Measurements from ENCODE around the gene OSBPL5. TPM values are rescaled to one million over a fixed set of nuclear protein-coding genes. Genes with fewer than 3 reads are reported as not detected.
"Not testable (repeated sequence)": the region's sequence is repeated elsewhere in the genome, so short reads cannot be mapped to it uniquely, and the experiment has no call there.

The OSBPL5 gene
- total RNA-seq, 2 donors from 2014 or later, result 34.0 to 69.5 TPM

DNA sequence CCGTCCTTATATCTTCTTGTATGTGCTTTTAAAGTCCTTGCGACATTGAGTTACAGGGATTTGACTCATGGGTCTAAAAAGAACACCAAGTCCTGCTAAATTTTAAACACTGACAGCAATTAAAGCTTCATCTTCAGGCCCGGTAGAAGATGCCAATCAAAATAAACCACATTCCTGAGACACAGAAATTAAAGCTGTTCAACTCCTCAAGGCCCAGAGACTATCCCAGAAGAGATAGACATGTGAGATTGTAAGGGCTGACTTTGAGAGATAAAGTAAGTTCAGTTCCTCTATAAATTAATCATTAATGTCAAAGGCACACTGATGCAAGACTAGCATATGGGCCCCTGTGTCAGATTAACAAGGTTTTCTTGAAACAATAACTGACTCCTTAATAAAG lies 49.8 kb downstream of the OSBPL5 start:
- Histone ChIP-seq H3K9me3 (no peaks in the 10 kb centered on the region), H3K4me3 (no peak overlapping the region), H3K4me1 (no peaks in the 10 kb centered on the region), H3K9ac (ENCODE audit: low read depth in 2 of 2, low read length in 2 of 2) (no peak overlapping the region), H3K27ac (no peak overlapping the region), H3K27me3 (no peaks in the 10 kb centered on the region), H3K36me3 (peaks cover 4% of the 10 kb centered on the region)
- TF ChIP-seq, protein P1, sequence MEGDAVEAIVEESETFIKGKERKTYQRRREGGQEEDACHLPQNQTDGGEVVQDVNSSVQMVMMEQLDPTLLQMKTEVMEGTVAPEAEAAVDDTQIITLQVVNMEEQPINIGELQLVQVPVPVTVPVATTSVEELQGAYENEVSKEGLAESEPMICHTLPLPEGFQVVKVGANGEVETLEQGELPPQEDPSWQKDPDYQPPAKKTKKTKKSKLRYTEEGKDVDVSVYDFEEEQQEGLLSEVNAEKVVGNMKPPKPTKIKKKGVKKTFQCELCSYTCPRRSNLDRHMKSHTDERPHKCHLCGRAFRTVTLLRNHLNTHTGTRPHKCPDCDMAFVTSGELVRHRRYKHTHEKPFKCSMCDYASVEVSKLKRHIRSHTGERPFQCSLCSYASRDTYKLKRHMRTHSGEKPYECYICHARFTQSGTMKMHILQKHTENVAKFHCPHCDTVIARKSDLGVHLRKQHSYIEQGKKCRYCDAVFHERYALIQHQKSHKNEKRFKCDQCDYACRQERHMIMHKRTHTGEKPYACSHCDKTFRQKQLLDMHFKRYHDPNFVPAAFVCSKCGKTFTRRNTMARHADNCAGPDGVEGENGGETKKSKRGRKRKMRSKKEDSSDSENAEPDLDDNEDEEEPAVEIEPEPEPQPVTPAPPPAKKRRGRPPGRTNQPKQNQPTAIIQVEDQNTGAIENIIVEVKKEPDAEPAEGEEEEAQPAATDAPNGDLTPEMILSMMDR (IDR thresholded peaks at IDR 0.05), result no peak
- intact Hi-C loops (cut with DNase I), result no loop called here
- DNase-seq, result no peak

DNA sequence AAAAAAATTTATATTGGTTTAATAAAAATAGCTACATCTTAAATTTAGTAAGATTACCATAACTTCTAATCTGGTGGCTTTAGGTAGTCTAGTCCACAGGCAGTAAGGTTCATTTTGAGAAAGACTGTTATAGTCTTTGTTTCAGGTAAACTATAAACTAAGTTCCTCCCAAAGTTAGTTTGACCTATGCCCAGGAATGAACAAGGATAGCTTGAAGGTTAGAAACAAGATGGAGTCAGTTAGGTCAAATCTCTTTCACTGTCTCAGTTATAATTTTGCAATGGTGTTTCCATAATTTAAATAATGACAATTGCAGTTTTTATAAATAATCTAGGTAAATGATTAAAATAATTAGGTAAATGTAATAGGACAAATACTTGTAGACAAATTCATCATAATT lies 51.4 kb downstream of the OSBPL5 start:
- H3K9me3 ChIP-seq; H3K4me1 ChIP-seq; DNase-seq; H3K36me3 ChIP-seq; H3K4me3 ChIP-seq; H3K27me3 ChIP-seq; H3K27ac ChIP-seq; H3K9ac ChIP-seq (ENCODE audit: low read depth in 2 of 2, low read length in 2 of 2): not testable (repeated sequence)
- intact Hi-C loops (cut with DNase I), result loop anchor here (5.0 kb wide), 1 partner anchor 104 kb away; the partner anchor contains the start of gene MRGPRG

DNA sequence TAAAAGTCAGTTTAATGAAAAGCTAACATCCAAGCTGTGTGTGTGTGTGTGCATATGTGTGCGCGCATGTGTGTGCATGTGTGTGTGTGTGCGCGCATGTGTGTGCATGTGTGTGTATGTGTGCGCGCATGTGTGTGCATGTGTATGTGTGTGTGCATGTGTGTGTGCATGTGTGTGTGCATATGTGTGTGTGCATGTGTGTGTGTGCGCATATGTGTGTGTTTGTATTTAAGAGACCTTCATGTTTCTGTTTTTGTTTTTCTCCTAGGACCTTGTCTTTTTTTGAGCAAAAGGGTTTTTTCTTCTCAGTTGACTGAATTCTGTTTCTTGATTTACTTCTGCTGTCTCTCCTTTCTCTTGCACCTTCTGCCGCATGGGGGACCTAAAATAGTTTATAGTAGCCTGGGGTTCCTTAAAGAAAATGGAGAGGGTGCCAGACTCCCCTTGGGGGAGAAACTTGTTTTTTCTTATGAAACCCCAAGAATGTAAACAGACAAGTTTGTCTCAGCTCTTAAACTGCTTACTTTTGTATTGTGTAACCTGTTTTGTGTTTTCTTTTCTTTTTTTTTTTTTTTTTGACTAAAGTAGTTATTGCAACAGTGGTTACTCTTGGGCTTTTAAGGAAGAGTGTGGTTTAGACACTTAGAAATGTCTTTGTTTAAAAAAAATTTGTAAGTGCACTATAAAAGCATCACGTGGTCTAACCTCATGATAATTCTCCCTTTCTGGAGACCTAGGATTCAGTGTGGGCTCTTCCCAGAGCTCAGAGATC lies 53.0 kb downstream of the OSBPL5 start:
- H3K36me3 ChIP-seq, result peaks cover 4% of the 10 kb centered on the region
- no peak for DNase-seq
- intact Hi-C loops (cut with DNase I), result loop anchor here (5.0 kb wide), 1 partner anchor 105 kb away; the partner anchor contains the start of gene MRGPRG

DNA sequence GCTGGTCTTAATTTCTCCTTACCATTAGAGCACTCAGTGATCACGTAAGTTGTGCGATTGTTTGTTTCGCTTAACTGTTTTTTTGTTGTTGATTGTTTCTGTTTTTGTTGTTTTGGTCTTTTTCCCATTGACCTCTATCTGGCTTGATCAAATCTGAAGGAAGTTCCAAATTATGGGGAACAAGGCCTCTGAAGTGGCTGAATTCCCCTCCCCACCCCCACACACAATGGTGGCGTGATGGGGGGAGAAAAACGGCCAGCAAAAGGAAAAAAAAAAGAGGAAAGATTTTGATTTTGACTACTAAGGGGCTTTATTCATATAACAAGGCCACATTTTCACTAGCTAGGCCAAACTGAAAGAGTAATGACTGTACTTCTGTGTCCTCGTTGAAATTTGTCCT lies 53.6 kb downstream of the OSBPL5 start:
- intact Hi-C loops (cut with DNase I), result loop anchor here (5.0 kb wide), 1 partner anchor 106 kb away; the partner anchor contains the start of gene MRGPRG
- H3K4me3 ChIP-seq, result no peak overlapping the region
- no peak for DNase-seq
- H3K27me3 ChIP-seq, result no peaks in the 10 kb centered on the region
- no peak overlapping the region for H3K9ac ChIP-seq (ENCODE audit: low read depth in 2 of 2, low read length in 2 of 2)
- H3K27ac ChIP-seq, result no peak overlapping the region
- H3K4me1 ChIP-seq, result no peaks in the 10 kb centered on the region
- TF ChIP-seq, protein P1 (IDR thresholded peaks at IDR 0.05), result no peak
- H3K36me3 ChIP-seq, result peaks cover 4% of the 10 kb centered on the region
- H3K9me3 ChIP-seq, result no peaks in the 10 kb centered on the region

More for the DNA sequence above, 53.0 kb downstream of the OSBPL5 start:
- no peak overlapping the region for H3K27ac ChIP-seq
- no peaks in the 10 kb centered on the region for H3K9me3 ChIP-seq
- no peak overlapping the region for H3K4me3 ChIP-seq
- TF ChIP-seq, protein P1 (IDR thresholded peaks at IDR 0.05), result no peak
- H3K9ac ChIP-seq (ENCODE audit: low read depth in 2 of 2, low read length in 2 of 2), result no peak overlapping the region
- H3K4me1 ChIP-seq, result no peaks in the 10 kb centered on the region
- no peaks in the 10 kb centered on the region for H3K27me3 ChIP-seq

DNA sequence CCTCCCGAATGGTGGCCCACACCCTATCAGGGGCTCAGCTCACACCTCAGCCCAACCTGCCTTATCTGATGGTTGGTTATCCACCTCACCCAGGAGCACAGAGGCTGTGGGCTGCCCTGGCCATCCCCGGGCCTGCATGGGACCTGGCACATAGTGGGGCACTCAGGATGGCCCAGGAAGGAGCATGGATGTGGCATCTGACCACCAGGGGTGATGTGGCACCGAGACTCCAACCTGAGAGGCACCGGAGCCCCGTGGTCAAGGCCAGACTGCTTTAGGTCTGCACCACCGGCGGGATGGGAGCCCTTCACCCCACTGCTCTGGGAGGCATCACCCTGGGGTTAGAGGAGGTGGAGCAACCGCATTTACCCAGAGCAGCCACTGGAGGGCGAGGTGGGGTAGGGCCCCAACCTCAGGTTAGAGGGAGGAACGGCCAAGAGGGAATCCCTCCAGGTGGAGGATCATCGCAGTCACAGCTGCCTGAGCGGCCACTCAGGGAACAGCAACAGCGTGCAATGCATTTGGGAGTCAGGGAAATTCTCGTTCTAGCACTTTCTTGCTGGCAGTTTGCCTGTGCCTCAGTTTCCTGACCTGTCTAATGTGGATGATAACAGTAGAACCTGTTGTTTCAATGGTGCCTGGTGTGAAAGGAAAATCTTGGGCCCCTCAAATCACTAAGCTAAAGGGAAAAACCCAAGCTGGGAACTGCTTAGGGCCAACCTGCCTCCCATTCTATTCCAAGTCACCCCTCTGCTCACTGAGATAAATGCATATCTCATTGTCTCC lies 55.0 kb downstream of the OSBPL5 start:
- intact Hi-C loops (cut with DNase I), result loop anchor here (5.0 kb wide), 1 partner anchor 107 kb away; the partner anchor contains the start of gene MRGPRG
- H3K4me1 ChIP-seq, result no peaks in the 10 kb centered on the region
- H3K4me3 ChIP-seq, result no peak overlapping the region
- peaks cover under 1% of the 10 kb centered on the region for H3K36me3 ChIP-seq
- no peak overlapping the region for H3K9ac ChIP-seq (ENCODE audit: low read depth in 2 of 2, low read length in 2 of 2)
- DNase-seq, result no peak
- no peaks in the 10 kb centered on the region for H3K27me3 ChIP-seq
- H3K27ac ChIP-seq, result no peak overlapping the region
- no peaks in the 10 kb centered on the region for H3K9me3 ChIP-seq
- TF ChIP-seq, protein P1 (IDR thresholded peaks at IDR 0.05), result peak; percentile 71

All from colonic mucosa (tissue), 4 donors.